ENCODE data around the gene HPCA.

The HPCA gene

DNA sequence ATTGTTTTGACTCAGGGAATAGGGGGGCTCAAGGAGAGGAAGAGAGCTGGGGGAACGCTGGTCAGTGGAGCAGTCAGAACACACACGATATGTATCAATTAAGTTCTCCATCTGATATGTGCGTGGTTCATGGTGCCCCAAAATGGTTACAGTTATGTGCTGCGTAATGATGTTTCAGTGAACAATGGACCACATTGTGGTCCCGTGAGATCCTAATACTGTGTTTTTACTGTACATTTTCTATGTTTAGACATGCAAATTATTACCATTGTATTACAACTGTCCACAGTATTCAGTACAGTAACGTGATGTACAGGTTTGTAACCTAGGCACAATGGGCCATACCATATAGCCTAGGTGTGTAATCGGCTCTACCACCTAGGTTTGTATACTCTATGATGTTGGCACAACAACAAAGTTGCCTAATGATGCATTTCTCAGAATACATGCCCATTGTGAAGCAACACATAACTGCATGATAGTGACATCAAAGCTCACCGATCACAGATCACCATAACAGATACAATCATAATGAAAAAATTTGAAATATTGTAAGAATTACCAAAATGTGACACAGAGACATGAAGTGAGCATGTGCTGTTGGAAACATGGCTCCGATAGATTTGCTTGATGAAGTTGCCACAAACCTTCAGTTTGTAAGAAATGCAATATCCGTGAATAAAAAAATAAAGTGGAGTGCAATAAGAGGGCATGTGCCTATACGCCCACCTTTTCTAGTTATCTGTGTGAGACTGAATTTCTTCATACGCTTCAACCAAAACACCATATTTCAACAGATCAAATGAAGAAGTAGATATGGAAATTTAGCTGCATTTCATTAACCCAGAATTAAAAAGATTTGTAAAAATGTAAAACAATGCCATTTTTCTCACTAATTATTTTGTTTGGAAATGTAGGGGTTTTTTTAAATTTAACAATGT, 29.7 kb downstream of the HPCA start:
- Histone ChIP-seq H3K9me3 (no peaks in the 10 kb centered on the region), H3K27me3 (no peaks in the 10 kb centered on the region), H3K4me1 (peaks cover 0 to 7% (median 2%) of the 10 kb centered on the region in 4 donors), H3K36me3 (no peaks in the 10 kb centered on the region), H3K4me3 (no peak overlapping the region), H3K27ac (no peak overlapping the region)
- DNase-seq, result no peak
- TF ChIP-seq, protein P1, sequence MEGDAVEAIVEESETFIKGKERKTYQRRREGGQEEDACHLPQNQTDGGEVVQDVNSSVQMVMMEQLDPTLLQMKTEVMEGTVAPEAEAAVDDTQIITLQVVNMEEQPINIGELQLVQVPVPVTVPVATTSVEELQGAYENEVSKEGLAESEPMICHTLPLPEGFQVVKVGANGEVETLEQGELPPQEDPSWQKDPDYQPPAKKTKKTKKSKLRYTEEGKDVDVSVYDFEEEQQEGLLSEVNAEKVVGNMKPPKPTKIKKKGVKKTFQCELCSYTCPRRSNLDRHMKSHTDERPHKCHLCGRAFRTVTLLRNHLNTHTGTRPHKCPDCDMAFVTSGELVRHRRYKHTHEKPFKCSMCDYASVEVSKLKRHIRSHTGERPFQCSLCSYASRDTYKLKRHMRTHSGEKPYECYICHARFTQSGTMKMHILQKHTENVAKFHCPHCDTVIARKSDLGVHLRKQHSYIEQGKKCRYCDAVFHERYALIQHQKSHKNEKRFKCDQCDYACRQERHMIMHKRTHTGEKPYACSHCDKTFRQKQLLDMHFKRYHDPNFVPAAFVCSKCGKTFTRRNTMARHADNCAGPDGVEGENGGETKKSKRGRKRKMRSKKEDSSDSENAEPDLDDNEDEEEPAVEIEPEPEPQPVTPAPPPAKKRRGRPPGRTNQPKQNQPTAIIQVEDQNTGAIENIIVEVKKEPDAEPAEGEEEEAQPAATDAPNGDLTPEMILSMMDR (IDR thresholded peaks at IDR 0.05), result no peak
- intact Hi-C loops (cut with DNase I; ENCODE audit: low total_unique reads), result no loop called here

DNA sequence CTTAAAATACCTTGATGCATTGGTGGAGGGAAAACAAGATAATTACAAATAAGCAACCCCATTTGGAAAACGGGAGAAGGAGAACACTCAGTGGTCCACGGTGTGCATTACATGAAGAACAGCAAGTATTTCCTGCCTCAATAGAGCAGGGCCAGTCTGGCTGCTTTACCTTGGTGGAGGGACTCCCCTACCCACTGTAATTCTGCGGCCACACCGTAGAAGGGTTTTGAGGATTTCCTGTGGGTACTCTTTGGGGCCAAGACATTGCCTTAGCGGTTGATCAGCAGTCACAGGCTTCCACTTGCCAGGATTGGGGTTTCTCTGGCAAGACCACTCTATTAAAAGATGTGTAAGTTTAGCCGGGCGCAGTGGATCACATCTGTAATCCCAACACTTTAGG, 31.2 kb downstream of the HPCA start:
- intact Hi-C loops (cut with DNase I; ENCODE audit: low total_unique reads), result no loop called here
- peaks cover 0 to 9% (median 2%) of the 10 kb centered on the region in 4 donors for H3K4me1 ChIP-seq
- H3K4me3 ChIP-seq, result no peak overlapping the region
- H3K27ac ChIP-seq, result no peak overlapping the region
- H3K9me3 ChIP-seq, result no peaks in the 10 kb centered on the region
- no peaks in the 10 kb centered on the region for H3K27me3 ChIP-seq
- TF ChIP-seq, protein P1 (IDR thresholded peaks at IDR 0.05), result no peak
- no peaks in the 10 kb centered on the region for H3K36me3 ChIP-seq
- DNase-seq, result no peak

DNA sequence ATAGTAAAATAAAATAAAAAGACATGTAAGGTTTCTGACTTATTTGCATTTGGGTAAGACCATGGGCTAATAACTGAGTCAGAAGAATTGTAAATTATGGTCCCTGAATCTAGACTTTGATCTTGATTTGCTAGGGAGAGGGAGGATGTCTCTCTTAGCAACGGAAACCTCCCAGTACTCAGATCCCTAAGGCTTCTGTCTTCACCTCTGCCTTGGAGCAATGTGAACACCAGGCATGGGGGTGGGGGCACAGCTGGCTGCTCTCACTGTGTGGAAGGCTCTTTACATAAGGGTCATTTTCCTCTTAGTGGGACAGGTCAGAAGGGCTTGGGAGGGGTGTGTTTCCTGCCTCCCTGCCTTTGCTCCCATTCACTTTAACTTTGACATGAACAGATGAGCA, 31.9 kb downstream of the HPCA start:
- no peak for DNase-seq
- Histone ChIP-seq H3K36me3 (no peaks in the 10 kb centered on the region), H3K9me3 (no peaks in the 10 kb centered on the region), H3K4me3 (no peak overlapping the region), H3K27ac (no peak overlapping the region), H3K4me1 (peaks cover 0 to 9% (median 2%) of the 10 kb centered on the region in 4 donors), H3K27me3 (peaks cover 0 to 3% of the 10 kb centered on the region in 2 donors)
- intact Hi-C loops (cut with DNase I; ENCODE audit: low total_unique reads), result no loop called here
- TF ChIP-seq, protein P1 (IDR thresholded peaks at IDR 0.05), result no peak

DNA sequence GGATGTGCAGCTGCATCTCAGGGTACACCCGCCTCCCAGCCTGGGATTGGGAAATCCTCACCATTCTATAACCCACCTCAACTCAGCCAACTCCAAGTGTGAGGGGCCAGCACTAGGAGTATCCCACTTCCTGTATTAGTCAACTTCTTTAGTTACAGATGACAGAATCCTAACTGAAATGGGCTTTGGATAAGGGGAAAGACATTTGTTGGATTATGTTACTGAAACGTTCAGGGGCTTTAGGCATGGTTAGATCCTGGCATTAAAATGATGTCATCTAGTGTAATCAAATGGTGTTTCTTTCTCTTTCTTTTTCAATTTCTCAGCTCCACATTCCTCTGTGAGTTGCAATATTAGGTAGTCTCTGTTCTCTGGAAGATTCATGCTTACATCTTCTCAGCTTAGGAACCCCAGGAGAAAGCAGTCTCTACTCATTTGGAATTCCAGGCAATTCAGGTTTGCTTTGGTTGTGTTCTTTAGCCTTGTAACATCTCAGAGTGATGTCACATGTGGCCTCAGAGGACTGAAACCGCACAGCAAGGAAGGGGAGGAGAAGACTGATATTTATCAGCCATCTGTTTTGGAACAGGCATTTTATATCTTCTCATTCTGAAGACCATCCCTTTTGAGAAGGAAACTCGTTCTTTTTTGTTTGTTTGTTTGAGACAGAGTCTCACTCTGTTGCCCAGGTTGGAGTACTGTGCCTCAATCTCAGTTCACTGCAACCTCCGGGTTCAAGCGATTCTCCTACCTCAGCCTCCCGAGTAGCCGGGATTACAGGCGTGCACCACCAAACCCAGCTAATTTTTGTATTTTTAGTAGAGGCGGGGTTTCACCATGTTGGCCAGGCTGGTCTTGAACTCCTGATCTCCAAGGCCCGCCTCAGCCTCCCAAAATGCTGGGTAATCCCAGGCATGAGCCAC, 33.8 kb downstream of the HPCA start:
- no peak for DNase-seq
- intact Hi-C loops (cut with DNase I; ENCODE audit: low total_unique reads), result no loop called here
- H3K4me1 ChIP-seq, result peaks cover 0 to 15% (median 4%) of the 10 kb centered on the region in 4 donors

DNA sequence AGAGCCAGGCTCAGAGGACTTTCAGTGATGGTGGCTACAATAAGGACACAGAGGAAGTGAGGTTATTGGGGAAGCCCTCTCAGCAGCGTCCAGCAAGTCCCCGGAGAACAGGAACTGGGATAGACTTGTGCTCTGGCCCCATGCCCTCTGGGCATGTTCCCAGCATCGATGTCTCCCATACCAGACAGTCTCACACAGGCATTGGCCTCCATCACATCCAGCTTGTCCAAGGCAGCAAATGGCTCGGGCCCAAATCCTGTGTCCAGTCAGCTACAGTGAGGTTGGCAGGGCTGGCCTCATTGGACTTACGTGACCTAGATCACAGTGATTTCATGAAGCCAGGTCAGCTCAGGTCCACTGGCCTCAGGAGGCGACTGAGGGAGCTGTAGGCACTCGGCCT, 34.5 kb downstream of the HPCA start:
- peaks cover 0 to 20% of the 10 kb centered on the region in 2 donors for H3K27me3 ChIP-seq
- no peak overlapping the region for H3K4me3 ChIP-seq
- H3K27ac ChIP-seq, result no peak overlapping the region
- no peaks in the 10 kb centered on the region for H3K36me3 ChIP-seq
- intact Hi-C loops (cut with DNase I; ENCODE audit: low total_unique reads), result no loop called here
- peaks cover 0 to 20% (median 8%) of the 10 kb centered on the region in 4 donors for H3K4me1 ChIP-seq
- no peaks in the 10 kb centered on the region for H3K9me3 ChIP-seq
- DNase-seq, result peak; percentile 48 to 74
- TF ChIP-seq, protein P1 (IDR thresholded peaks at IDR 0.05), result no peak

More for the DNA sequence above, 33.8 kb downstream of the HPCA start:
- TF ChIP-seq, protein P1 (IDR thresholded peaks at IDR 0.05), result no peak
- H3K27me3 ChIP-seq, result peaks cover 0 to 18% of the 10 kb centered on the region in 2 donors
- H3K9me3 ChIP-seq, result no peaks in the 10 kb centered on the region
- H3K27ac ChIP-seq, result no peak overlapping the region
- H3K4me3 ChIP-seq, result no peak overlapping the region
- no peaks in the 10 kb centered on the region for H3K36me3 ChIP-seq
